Sigmoid colon (tissue), 7 donors: ENCODE results near the gene ZIC3. TPM values are rescaled to one million over a fixed set of nuclear protein-coding genes. Genes with fewer than 3 reads are reported as not detected.

ENCODE experiments used
- DNase-seq: peaks from one replicate; pipeline ENCODE4 v3.0.0-alpha.2; 2019
- H3K27ac ChIP-seq, 4 donors: fragments of 200-600 bp; sonication (generic); one replicate each; pipeline ENCODE4 v1.5.1; 2016 to 2019; ENCODE audit warnings: mild to moderate bottlenecking in 1 of 4
- H3K27me3 ChIP-seq, 3 donors: fragments of 200-600 bp; sonication (generic); one replicate each; pipeline ENCODE4 v1.5.1; 2019; ENCODE audit warnings: mild to moderate bottlenecking in 1 of 3
- H3K36me3 ChIP-seq, 4 donors: fragments of 200-600 bp; sonication (generic); one replicate each; pipeline ENCODE4 v1.5.1; 2016 to 2019
- H3K4me1 ChIP-seq, 4 donors: fragments of 200-600 bp; sonication (generic); one replicate each; pipeline ENCODE4 v1.5.1; 2017 to 2019
- H3K4me3 ChIP-seq, 4 donors: fragments of 200-600 bp; sonication (generic); one replicate each; pipeline ENCODE4 v1.5.1; 2017 to 2019; ENCODE audit warnings: mild to moderate bottlenecking in 2 of 4, moderate library complexity in 1 of 4
- H3K9me3 ChIP-seq, 4 donors: fragments of 200-600 bp in 3 of 4; sonication (generic) in 3 of 4; one replicate each; pipeline versions ENCODE4 v1.5.1 to v1.6.1; 2013 to 2019
- EP300 ChIP-seq, 4 donors: sonication (generic); formaldehyde crosslinking; IDR thresholded peaks; one replicate each; pipeline ENCODE4 v1.6.1; 2017; ENCODE audit warnings: antibody characterized with exemption in 4 of 4
- POLR2A ChIP-seq, 2 donors: fragments of 450-650 bp; IDR thresholded peaks; one replicate each; pipeline ENCODE4 v1.6.1; 2016; ENCODE audit warnings: antibody characterized with exemption in 2 of 2, mild to moderate bottlenecking in 2 of 2, moderate library complexity in 2 of 2
- POLR2AphosphoS5 ChIP-seq, 4 donors: sonication (generic); formaldehyde crosslinking; IDR thresholded peaks; one replicate each; pipeline ENCODE4 v1.6.1; 2017; ENCODE audit warnings: antibody characterized with exemption in 4 of 4
- WGBS, 2 donors: extraction: QIAGEN DNeasy Blood & Tissue Kit; methylation state at CpG; one replicate each; pipeline ENCODE4 v1.1.7; 2013; 5-methylcytosine and 5-hydroxymethylcytosine counted together
- intact Hi-C: fragments of 100-400 bp; cut with DNase I; formaldehyde crosslinking; loops from one replicate; pipeline ENCODE4 v1.15.1; 2023
- polyA plus RNA-seq, 3 donors: library from polyadenylated mRNA; stranded (reverse); fragments of 200-250 nt; gene quantifications; one replicate each; pipeline ENCODE4 v1.2.3, GENCODE V29; 2013
- total RNA-seq, 4 donors: library from RNA; depleted of rRNA; stranded (reverse); fragments of >200 nt; gene quantifications; one replicate each; pipeline ENCODE4 v1.1.0, GENCODE V29; 2016
- TF ChIP-seq, protein P1 (sequence below), 4 experiments: fragments of 450-650 bp in 3 of 4; fragments of 200-600 bp in 1 of 4; IDR thresholded peaks; one replicate each; pipeline ENCODE4 v1.5.1; 2016 to 2019; ENCODE audit warnings: antibody characterized with exemption in 4 of 4, mild to moderate bottlenecking in 3 of 4, moderate library complexity in 2 of 4
- donor health status: healthy with polysubstance abuse.
- donor health status: Bipolar disorder and iron deficiency.
- donor health status: healthy.

The ZIC3 gene
- total and polyA plus RNA-seq, 7 donors, result not detected

DNA sequence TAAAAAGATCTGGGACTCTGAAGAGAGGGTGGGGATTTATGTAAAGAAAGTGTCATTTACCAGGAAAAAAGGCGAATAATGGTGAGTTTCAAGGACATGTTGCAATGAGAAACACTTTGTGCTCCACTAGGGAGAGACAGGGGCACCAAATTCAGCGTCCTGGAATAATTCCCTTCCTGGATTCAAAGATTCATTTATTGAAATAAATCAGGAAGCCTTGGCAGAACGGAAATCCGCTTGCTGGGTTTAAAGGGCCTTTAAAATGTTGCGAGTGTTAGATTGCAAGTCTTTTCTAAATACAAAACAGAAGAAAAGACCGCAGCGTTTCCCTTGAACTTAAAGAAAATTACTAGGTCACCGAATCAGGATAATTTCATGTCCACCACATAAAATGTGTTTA is 3.8 kb upstream of the ZIC3 start:
- intact Hi-C loops, result loop anchor here (10.0 kb wide), 1 partner anchor 137 kb away; no protein-coding TSS in a partner anchor
- Histone ChIP-seq H3K36me3 (no peaks in the 10 kb centered on the region), H3K9me3 (no peaks in the 10 kb centered on the region), H3K27ac (no peak overlapping the region), H3K4me1 (peaks cover 0 to 16% (median 11%) of the 10 kb centered on the region in 4 donors), H3K4me3 (no peak overlapping the region), H3K27me3 (peaks cover 22 to 58% (median 26%) of the 10 kb centered on the region in 3 donors)
- TF ChIP-seq POLR2A (IDR thresholded peaks at IDR 0.05), result no peak
- TF ChIP-seq, protein P1, sequence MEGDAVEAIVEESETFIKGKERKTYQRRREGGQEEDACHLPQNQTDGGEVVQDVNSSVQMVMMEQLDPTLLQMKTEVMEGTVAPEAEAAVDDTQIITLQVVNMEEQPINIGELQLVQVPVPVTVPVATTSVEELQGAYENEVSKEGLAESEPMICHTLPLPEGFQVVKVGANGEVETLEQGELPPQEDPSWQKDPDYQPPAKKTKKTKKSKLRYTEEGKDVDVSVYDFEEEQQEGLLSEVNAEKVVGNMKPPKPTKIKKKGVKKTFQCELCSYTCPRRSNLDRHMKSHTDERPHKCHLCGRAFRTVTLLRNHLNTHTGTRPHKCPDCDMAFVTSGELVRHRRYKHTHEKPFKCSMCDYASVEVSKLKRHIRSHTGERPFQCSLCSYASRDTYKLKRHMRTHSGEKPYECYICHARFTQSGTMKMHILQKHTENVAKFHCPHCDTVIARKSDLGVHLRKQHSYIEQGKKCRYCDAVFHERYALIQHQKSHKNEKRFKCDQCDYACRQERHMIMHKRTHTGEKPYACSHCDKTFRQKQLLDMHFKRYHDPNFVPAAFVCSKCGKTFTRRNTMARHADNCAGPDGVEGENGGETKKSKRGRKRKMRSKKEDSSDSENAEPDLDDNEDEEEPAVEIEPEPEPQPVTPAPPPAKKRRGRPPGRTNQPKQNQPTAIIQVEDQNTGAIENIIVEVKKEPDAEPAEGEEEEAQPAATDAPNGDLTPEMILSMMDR (IDR thresholded peaks at IDR 0.05), result no peak
- TF ChIP-seq EP300 (IDR thresholded peaks at IDR 0.05), result no peak
- no peak for TF ChIP-seq POLR2AphosphoS5 (IDR thresholded peaks at IDR 0.05)
- no peak for DNase-seq
- WGBS, 2 donors, result 6 to 14% methylated on average over 8 of the region's 8 CpGs

DNA sequence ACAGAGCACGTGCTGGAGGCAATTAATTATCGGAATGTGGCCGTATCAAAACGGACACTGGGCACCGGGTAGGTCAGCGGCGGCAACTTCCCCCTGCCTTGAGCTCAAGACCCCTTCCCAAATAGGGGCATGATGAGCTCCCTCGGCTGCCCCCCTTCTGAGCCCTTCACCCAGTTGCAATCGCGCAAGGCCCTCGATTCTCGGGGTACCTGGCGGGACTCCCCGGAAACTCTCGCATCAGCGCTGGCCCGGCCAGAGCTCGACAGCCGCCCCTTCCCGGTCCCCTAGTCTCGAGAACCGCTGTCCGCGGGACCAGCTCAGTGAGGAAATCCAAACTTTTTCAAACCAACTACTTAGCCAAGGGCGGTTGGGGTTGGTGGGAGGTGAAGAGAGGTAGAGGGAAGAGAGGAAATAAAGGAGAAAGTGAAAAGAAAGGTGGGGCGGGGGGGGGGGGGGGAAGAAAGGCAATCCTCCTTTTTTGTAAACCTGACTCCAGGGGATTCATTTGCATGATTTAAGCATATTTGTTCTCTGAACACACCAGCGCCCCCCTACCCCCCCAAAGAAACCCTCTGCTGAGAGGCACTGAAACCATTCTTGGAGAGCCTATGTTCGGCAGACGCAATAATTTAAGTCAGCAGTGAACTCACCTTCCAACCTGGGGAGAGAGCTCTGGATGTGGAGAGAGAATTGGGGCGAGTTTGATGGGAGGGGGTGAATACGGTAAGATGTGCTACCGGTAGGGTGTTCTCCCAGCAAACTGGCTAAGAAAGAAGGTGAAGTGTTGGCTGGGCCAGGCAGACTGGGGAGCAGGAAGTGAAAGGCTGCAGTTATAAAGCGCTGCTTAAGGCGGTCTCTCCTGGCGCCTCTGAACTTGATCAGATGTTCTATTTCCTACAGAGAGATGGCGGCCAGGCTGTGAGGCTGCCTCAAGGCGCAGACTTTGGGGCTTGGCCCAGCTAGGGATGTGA is 2.0 kb upstream of the ZIC3 start:
- WGBS, 2 donors, result 5 to 20% methylated on average over 36 to 37 of the region's 37 CpGs
- TF ChIP-seq POLR2A (IDR thresholded peaks at IDR 0.05) (no peak), EP300 (IDR thresholded peaks at IDR 0.05) (no peak), POLR2AphosphoS5 (IDR thresholded peaks at IDR 0.05) (no peak)
- TF ChIP-seq, protein P1 (IDR thresholded peaks at IDR 0.05), result no peak
- peaks cover 0 to 25% (median 17%) of the 10 kb centered on the region in 4 donors for H3K4me1 ChIP-seq
- DNase-seq, result no peak
- intact Hi-C loops, result loop anchor here (10.0 kb wide), 1 partner anchor 139 kb away; no protein-coding TSS in a partner anchor
- no peaks in the 10 kb centered on the region for H3K9me3 ChIP-seq
- H3K36me3 ChIP-seq, result no peaks in the 10 kb centered on the region
- H3K27ac ChIP-seq, result no peak overlapping the region
- peaks cover 39 to 74% (median 42%) of the 10 kb centered on the region in 3 donors for H3K27me3 ChIP-seq
- no peak overlapping the region for H3K4me3 ChIP-seq

DNA sequence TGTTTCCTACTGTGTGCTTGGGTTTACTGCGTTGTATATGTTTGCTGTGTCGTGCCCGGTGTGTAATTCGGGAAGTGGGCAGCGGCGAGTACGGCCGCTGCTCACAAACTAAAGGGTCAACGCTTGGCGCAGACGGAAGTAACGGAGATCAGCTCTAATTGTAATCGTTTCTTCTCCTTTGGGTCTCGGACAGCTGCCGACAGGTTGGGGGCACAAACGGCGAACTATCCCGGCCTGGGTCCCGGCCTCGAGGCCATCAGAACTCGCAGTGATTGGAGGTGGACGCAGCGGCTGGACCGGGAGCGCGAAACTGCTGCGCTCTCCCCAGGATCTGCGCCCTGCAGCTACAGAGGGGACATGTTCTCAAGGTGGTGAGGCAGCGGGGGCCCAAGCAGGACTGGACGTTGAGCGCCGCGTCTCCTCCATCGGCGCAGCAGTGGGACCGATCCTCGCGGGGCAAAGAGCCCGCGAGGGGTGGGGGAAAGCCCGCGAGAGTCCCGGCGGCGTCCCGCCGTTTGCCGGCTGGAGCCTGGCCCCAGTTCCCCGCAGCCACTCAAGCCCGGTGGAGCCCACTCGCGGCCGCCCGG is 516 bp upstream of the ZIC3 start:
- Histone ChIP-seq H3K4me3 (peak overlapping the region; percentile 40 to 64 (median 53)), H3K9me3 (no peaks in the 10 kb centered on the region), H3K27ac (no peak overlapping the region), H3K27me3 (peaks cover 44 to 89% (median 47%) of the 10 kb centered on the region in 3 donors), H3K4me1 (peaks cover 0 to 29% (median 17%) of the 10 kb centered on the region in 4 donors), H3K36me3 (no peaks in the 10 kb centered on the region)
- DNase-seq, result no peak
- intact Hi-C loops, result loop anchor here (10.0 kb wide), 1 partner anchor 141 kb away; no protein-coding TSS in a partner anchor
- 3 to 8% methylated on average over 54 of the region's 54 CpGs for WGBS, 2 donors
- TF ChIP-seq POLR2AphosphoS5 (IDR thresholded peaks at IDR 0.05) (no peak), POLR2A (IDR thresholded peaks at IDR 0.05) (no peak)

DNA sequence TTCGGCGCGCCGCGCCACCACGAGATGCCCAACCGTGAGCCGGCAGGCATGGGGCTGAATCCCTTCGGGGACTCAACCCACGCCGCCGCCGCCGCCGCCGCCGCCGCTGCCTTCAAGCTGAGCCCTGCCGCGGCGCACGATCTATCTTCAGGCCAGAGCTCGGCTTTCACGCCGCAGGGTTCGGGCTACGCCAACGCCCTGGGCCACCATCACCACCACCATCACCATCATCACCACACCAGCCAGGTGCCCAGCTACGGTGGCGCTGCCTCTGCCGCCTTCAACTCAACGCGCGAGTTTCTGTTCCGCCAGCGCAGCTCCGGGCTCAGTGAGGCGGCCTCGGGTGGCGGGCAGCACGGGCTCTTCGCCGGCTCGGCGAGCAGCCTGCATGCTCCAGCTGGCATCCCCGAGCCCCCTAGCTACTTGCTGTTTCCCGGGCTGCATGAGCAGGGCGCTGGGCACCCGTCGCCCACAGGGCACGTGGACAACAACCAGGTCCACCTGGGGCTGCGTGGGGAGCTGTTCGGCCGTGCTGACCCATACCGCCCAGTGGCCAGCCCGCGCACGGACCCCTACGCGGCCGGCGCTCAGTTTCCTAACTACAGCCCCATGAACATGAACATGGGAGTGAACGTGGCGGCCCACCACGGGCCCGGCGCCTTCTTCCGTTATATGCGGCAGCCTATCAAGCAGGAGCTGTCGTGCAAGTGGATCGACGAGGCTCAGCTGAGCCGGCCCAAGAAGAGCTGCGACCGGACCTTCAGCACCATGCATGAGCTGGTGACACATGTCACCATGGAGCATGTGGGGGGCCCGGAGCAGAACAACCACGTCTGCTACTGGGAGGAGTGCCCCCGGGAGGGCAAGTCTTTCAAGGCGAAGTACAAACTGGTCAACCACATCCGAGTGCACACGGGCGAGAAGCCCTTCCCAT is 1.1 kb downstream of the ZIC3 start:
- no peak overlapping the region for H3K27ac ChIP-seq
- WGBS, 2 donors, result 5 to 26% methylated on average over 82 of the region's 82 CpGs
- no peaks in the 10 kb centered on the region for H3K9me3 ChIP-seq
- TF ChIP-seq POLR2AphosphoS5 (IDR thresholded peaks at IDR 0.05) (no peak), EP300 (IDR thresholded peaks at IDR 0.05) (no peak), POLR2A (IDR thresholded peaks at IDR 0.05) (no peak)
- TF ChIP-seq, protein P1 (IDR thresholded peaks at IDR 0.05), result no peak
- peaks cover 0 to 29% (median 17%) of the 10 kb centered on the region in 4 donors for H3K4me1 ChIP-seq
- H3K4me3 ChIP-seq, result peak overlapping the region; percentile 40 to 64 (median 53)
- intact Hi-C loops, result loop anchor here (10.0 kb wide), 1 partner anchor 142 kb away; no protein-coding TSS in a partner anchor
- no peaks in the 10 kb centered on the region for H3K36me3 ChIP-seq
- H3K27me3 ChIP-seq, result peaks cover 44 to 96% (median 47%) of the 10 kb centered on the region in 3 donors
- DNase-seq, result no peak
